A673 (cell line): ENCODE data around the gene ITIH6. TPM values are rescaled to one million over a fixed set of nuclear protein-coding genes. Genes with fewer than 3 reads are reported as not detected.
"Not testable (repeated sequence)": the region's sequence is repeated elsewhere in the genome, so short reads cannot be mapped to it uniquely, and the experiment has no call there.

Experiments used
- BruUV-seq: library from RNA; stranded (reverse); fragments of 400-500 nt; replicated peaks from 2 replicates; lab custom pipeline; 2021; lab: Mats Ljungman, UMichigan
- CTCF ChIA-PET: fragments of 300-600 bp; sonication (Branson Sonifier 250); formaldehyde crosslinking; loops from one replicate; lab custom pipeline; 2022; ENCODE audit warnings: antibody characterized with exemption; lab: Charles Lee
- POLR2A ChIA-PET: fragments of 300-600 bp; sonication (Branson Sonifier 250); formaldehyde crosslinking; loops from one replicate; lab custom pipeline; 2022; ENCODE audit warnings: antibody characterized with exemption; ENCODE audit not compliant: low non-redundant PET; lab: Charles Lee
- DNase-seq: peaks from one replicate; pipeline ENCODE4 v3.0.0-alpha.2; 2015; ENCODE audit warnings: low spot score
- H3K27ac ChIP-seq: fragments of 200-600 bp; sonication (generic); 2 replicates; pipeline ENCODE4 v1.5.1; 2016; ENCODE audit warnings: mixed run types, low read depth, mild to moderate bottlenecking, mixed read lengths, antibody characterized with exemption, low read length; ENCODE audit not compliant: poor library complexity, severe bottlenecking
- H3K27me3 ChIP-seq: fragments of 200-600 bp; sonication (generic); replicated peaks from 2 replicates; pipeline ENCODE4 v1.6.1; 2017; ENCODE audit warnings: mixed run types, low read depth, mild to moderate bottlenecking, mixed read lengths, antibody characterized with exemption, low read length; ENCODE audit not compliant: insufficient read depth, poor library complexity
- H3K36me3 ChIP-seq: fragments of 200-600 bp; sonication (generic); 2 replicates; pipeline ENCODE4 v1.6.1; 2016; ENCODE audit warnings: mixed run types, mild to moderate bottlenecking, mixed read lengths, antibody characterized with exemption, low read length; ENCODE audit not compliant: insufficient read depth, poor library complexity, severe bottlenecking
- H3K4me1 ChIP-seq: fragments of 200-600 bp; sonication (generic); 2 replicates; pipeline ENCODE4 v1.6.1; 2017; ENCODE audit warnings: mixed run types, mild to moderate bottlenecking, mixed read lengths, antibody characterized with exemption, low read length; ENCODE audit not compliant: insufficient read depth, poor library complexity, severe bottlenecking
- H3K4me3 ChIP-seq: fragments of 200-600 bp; sonication (generic); 2 replicates; pipeline ENCODE4 v1.5.1; 2016; ENCODE audit warnings: low read depth, mixed run types, mild to moderate bottlenecking, mixed read lengths, low read length; ENCODE audit not compliant: poor library complexity, severe bottlenecking
- H3K9me3 ChIP-seq: fragments of 200-600 bp; sonication (generic); 2 replicates; pipeline ENCODE4 v1.6.1; 2016; ENCODE audit warnings: mixed run types, low read depth, mild to moderate bottlenecking, mixed read lengths, antibody characterized with exemption, low read length; ENCODE audit not compliant: poor library complexity, severe bottlenecking
- CTCF ChIP-seq: fragments of 300-800, 200-600 bp; sonication (generic); conservative IDR thresholded peaks from 2 replicates; pipeline ENCODE4 v1.5.1; 2017; ENCODE audit warnings: low read depth, mild to moderate bottlenecking, antibody characterized with exemption, low read length, moderate library complexity, mixed read lengths
- EZH2 ChIP-seq: fragments of 200-600 bp; sonication (generic); IDR thresholded peaks from 2 replicates; pipeline ENCODE4 v1.6.1; 2017; ENCODE audit warnings: borderline replicate concordance, low read depth, mild to moderate bottlenecking, mixed read lengths, antibody characterized with exemption, low read length; ENCODE audit not compliant: poor library complexity, severe bottlenecking
- intact Hi-C: fragments of 100-400 bp; cut with micrococcal nuclease; formaldehyde crosslinking; loops from one replicate; pipeline ENCODE4 v1.10.0; 2022; ENCODE audit not compliant: unreplicated experiment
- total RNA-seq: library from RNA; stranded (reverse); gene quantifications from 2 replicates; pipeline ENCODE4 v1.2.3, GENCODE V29; 2021

The ITIH6 gene
- total RNA-seq, 1 experiment from 2014 or later: not detected

- CTCF ChIA-PET: no interaction called here
- no peak overlapping the region for H3K4me3 ChIP-seq
- intact Hi-C loops: no loop called here
- H3K9me3 ChIP-seq: no peaks in the 10 kb centered on the region
- TF ChIP-seq EZH2: no peak
- TF ChIP-seq CTCF: no peak
- POLR2A ChIA-PET: no interaction called here
- no peaks in the 10 kb centered on the region for H3K27me3 ChIP-seq
- no peak overlapping the region for H3K27ac ChIP-seq
- H3K36me3 ChIP-seq: no peaks in the 10 kb centered on the region
- DNase-seq: no peak
- BruUV-seq: no TSS peak
- no peaks in the 10 kb centered on the region for H3K4me1 ChIP-seq
These were observed 44.6 kb upstream of the ITIH6 start for GRCh38 chrX:54842607-54843006.

DNA sequence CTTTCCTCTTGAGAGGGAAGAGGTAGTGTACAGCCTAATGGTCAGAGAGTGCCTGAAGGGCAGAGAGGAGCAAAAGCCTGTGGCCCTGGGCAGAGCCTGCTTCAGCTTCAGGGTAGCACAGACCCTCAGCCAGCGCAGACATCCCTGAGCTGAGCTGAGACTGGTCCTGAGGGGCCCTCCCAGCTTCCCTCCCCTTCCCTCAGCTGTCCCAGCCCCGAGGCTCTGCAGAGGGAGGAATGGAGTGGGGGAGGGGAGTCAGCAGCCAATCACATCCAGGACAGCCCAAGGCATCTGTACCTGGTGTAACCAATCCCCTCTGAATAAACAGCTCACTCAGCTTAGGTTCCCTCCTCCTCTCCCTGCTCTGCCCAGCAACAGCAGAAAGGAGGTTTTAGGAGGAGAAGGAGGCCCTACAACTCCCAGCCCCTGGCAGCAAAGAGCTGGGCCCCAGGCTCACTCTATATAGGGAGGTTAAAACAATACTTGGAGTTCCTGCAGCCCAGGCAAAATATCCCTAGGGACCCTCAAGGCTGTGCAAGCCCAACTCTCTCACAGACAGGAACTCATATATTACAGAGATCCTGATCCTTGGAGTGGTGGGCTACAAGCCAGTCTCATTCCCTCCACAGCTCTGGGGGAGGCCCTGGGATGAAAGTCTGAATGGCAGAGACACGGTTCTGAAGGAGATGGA is 43.3 kb upstream of the ITIH6 start:
- CTCF ChIA-PET, DNase-seq, intact Hi-C loops, H3K27me3 ChIP-seq, POLR2A ChIA-PET, H3K4me1 ChIP-seq, BruUV-seq, H3K27ac ChIP-seq, H3K36me3 ChIP-seq, H3K4me3 ChIP-seq, H3K9me3 ChIP-seq: not testable (repeated sequence)

DNA sequence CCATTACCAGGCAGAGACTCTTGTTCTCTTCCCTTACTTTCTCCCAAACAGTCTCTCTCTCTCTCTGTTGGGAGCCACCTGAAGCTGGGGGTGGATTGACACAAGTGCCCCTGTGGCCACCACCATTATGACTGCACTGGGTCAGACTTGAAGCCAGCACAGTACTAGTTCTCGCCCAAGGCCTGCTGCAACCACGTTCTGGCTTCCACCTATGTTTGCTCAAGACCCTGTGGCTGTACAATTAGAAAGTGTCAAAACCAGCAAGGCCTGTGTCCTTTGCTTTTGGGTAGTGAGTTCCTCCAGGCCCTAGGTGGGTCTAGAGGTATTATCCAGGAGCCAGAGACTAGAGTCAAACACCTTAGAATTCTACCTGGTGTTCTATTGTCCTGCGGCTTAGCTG is 40.5 kb upstream of the ITIH6 start:
- TF ChIP-seq CTCF (no peak), EZH2 (no peak)
- intact Hi-C loops: no loop called here
- Histone ChIP-seq H3K36me3 (no peaks in the 10 kb centered on the region), H3K9me3 (no peaks in the 10 kb centered on the region), H3K27me3 (no peaks in the 10 kb centered on the region), H3K4me3 (no peak overlapping the region), H3K27ac (no peak overlapping the region), H3K4me1 (no peaks in the 10 kb centered on the region)
- ChIA-PET POLR2A (no interaction called here), CTCF (no interaction called here)
- no peak for DNase-seq
- BruUV-seq: no TSS peak

DNA sequence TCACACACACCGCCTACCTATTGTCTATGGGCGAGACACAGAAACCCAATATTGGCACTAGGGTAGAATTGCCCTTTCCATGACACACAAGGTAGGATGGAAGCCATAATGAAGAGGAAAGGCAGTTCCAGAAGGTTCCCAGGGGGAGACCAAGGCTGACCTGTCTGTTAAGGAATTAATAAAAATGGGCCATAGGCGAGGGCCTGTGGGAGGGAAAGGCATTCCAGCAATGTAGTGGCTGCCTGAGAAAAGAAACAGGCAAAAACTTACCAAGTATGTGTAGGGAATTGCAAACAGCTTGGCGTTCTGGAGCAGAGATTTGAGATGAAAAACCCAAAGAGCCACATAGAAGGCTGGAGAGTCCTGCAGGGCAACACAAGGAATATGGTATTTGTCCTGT is 28.5 kb upstream of the ITIH6 start:
- Histone ChIP-seq H3K9me3 (no peaks in the 10 kb centered on the region), H3K36me3 (no peaks in the 10 kb centered on the region), H3K4me1 (no peaks in the 10 kb centered on the region), H3K4me3 (no peak overlapping the region), H3K27ac (no peak overlapping the region), H3K27me3 (no peaks in the 10 kb centered on the region)
- intact Hi-C loops: no loop called here
- no peak for TF ChIP-seq CTCF
- no peak for TF ChIP-seq EZH2
- ChIA-PET CTCF (no interaction called here), POLR2A (no interaction called here)
- BruUV-seq: no TSS peak
- DNase-seq: no peak
